ACHN (cell line): Measurements from ENCODE around the gene SLIT1.

Experiments
- DNase-seq: peaks from one replicate; pipeline ENCODE4 v3.0.0-alpha.2; 2015
- in situ Hi-C: cut with HindIII; loops from 2 replicates; pipeline ENCODE4 v1.10.0; 2017; ENCODE audit warnings: low sequenced_read_pairs, low pct_ligation_motif_present, low pct_unique_long_range_greater_than_20kb

The SLIT1 gene

GRCh38 chr10:97078261-97078937 lies 107.4 kb downstream of the SLIT1 start:
- in situ Hi-C loops, result no loop called here
- no peak for DNase-seq

- DNase-seq, result no peak
- in situ Hi-C loops, result no loop called here
Observed at GRCh38 chr10:97076781-97077180, 109.0 kb downstream of the SLIT1 start.

- DNase-seq, result no peak
- in situ Hi-C loops, result no loop called here
Observed at GRCh38 chr10:97075961-97076525, 109.7 kb downstream of the SLIT1 start.

DNA sequence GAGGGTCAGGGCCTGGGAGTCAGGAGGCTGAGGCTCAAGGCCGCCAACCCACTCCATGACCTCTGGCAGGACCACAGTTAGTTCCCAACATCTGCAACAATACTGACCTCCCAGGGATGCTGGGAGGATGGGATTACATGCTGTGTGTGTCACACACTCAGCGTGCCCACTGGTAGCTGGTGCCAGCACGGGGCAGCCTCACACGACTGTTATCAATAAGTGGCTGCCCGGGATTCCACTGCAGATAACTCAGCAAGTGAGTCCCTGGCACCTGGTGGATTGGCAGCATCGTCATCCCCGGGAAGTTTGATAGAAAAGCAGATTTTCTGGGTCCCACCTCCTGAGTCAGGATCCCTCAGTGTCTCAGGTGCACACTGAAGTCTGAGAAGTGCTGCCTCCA lies 110.3 kb downstream of the SLIT1 start:
- DNase-seq, result no peak
- in situ Hi-C loops, result no loop called here

DNA sequence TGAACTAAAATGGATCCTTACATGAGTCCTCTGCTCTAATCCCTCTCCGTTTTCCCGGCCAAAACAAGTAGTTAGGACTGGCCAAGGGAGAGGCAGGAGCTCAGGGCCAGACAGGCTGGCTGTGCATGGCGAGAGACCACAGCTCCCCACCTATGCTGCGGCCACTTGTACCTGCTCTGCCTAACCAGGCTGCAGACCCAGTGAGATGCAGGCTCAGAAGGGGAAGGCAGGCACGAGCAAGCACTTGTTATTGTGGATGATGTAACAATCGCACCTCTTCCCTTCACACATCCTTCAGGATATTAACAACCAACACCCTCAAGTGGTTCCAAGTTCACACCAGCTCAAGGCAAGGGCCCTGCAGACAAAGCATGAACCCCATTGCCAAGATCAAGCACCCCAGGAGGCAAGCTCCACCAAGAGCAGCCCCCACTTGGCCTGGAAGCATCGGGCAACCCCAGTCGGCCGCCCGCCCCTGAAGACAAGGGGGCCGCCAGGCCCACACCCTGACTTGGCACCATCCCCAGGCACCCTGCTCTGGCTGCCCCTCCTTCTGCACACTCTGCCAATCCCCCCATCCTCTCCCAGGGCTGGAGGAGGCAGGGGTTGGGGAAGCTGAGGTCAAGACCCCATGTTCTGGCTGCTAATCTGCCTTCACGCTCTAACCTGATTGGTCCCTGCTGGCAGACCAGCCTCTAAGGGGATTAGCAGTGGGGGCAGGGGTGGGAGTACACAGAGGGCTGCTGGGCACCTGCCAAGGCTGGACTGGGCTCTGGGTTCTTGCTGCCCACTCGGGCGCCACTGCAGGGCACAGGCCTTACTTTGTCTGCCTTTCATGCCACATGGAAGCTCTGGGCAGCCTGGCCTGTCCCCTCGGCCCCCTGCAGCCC lies 111.3 kb downstream of the SLIT1 start:
- in situ Hi-C loops, result no loop called here
- DNase-seq, result no peak

- in situ Hi-C loops, result no loop called here
Observed at GRCh38 chr10:97072851-97073665, 112.7 kb downstream of the SLIT1 start.

GRCh38 chr10:97071496-97071895 lies 114.3 kb downstream of the SLIT1 start:
- in situ Hi-C loops, result no loop called here
- no peak for DNase-seq

More at GRCh38 chr10:97072851-97073665, 112.7 kb downstream of the SLIT1 start:
- peak; percentile 74 for DNase-seq

GRCh38 chr10:97069576-97070362 lies 116.0 kb downstream of the SLIT1 start:
- DNase-seq, result no peak
- in situ Hi-C loops, result no loop called here

DNA sequence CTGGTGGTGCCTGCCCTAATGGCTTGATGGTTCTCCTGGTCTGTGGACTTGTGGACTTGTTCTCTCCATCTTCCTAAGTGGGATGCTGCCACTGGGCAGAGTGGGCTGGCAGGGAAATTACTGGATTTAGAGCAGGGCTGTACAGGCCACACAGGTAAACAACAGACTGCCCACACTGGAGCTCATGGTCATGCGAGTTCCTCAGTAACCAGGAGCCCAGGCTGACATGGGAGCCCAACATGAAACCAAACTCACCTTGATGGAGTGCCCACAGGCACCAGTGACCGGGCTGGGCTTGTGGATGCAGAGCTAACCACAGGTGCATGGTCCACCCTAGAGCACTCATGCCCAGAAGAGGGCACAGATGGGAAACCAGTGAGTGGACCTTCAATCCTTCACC lies 116.7 kb downstream of the SLIT1 start:
- no peak for DNase-seq
- in situ Hi-C loops, result no loop called here

DNA sequence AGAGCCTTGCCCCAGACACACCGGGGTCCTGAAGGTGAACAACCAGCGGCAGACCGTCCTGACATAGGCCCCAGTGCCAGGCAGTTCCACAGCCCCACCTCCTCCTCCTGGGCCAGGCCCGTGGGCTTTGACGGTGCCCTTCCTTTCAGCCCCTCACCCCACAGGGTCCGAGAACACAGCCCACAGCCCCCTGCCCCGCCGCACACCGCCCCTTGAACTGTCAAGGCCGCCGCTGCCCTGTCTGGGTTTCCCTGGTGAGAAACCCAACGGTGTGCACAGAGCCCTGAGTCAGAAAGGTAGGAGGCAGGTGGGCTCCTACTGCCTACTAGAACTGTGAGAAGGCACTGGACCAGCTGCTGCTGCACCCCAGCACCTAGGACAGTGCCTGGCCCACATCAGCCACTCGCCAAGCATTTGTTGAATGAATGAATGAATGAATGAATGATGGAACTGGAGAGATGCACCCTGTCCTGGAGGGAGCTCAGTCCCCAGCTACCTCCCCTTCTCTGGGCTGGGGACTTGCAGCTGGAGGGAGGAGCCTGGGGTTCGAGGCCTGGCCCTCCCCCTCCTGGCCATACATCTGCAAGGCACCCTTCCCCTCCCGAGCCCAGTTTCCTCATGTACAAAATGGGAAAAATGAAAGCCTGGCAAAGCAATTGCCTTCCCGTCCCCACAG lies 117.9 kb downstream of the SLIT1 start:
- DNase-seq, result no peak
- in situ Hi-C loops, result no loop called here

DNA sequence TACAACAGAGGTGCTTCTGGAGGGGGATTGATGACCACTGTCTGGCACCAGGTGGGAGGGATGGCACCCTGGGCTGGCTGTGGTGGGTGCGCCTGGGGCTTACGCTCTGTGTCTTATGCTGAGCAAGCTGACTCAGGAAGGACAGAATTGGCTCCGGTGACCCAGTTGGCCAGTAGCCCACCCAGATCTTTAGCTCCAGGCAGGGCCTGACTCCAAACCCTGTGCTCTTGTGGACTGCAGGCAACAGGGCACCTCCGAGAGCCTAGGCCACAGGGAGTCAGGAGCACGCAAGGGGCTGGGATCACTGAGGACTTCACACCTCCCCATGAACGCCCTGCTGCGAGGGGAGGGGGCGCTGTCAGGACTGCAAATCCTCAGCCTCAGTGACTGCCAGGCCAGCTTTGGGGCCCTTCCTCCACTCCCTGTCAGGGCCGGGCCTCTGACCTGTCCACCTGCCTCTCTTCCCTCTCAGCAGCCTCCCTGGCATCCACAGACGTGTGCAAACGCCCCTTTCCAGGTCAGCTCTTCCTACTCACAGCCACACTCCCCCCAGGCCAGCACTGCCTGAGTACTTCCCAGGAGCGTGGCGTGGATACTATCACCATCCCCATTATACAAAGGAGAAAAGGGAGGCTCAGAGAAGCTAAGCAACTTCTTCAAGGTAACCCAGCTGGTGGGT lies 118.7 kb downstream of the SLIT1 start:
- in situ Hi-C loops, result no loop called here
- DNase-seq, result no peak

DNA sequence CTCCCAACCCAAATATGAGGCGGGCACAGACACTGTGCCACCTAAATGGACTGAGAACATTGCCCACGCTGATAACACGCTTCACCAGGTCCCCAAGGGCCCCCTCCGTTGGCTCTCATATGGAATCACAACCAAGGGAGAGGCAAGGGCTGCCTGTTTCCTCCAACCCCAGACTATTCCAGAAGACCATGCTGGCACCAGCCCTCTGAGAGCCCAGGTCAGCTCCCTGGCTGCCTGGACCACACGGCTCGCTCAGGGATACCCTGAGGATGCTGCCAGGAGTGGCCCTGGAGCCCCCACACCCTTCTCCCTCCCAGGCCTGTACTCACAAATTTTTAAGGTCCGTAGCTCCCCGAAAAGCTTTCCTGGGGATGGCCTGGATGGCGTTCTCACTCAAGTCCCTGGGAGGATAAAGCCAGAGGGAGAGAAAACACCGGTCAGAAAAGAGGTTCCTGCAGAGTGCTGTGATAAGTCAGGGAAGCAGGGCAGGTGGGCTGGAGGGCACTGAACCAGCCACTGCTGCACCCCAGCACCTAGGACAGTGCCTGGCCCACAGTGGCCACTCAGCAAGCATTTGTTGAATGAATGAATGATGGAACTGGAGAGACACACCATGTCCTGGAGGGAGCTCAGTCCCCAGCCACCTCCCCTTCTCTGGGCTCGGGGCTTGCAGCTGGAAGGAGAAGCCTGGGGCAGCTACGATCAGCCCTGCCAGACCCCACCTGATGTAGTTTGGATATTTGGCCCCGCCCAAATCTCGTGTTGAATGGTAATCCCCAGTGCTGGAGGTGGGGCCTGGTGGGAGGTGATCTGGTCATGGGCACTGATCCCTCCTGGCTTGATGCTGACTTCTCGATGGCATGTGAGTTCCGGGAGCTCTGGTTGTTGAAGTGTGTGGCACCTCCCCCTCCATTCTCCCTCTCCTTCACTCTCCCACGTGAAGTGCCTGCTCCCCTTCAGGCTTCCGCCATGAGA lies 119.8 kb downstream of the SLIT1 start:
- no peak for DNase-seq
- in situ Hi-C loops, result no loop called here

DNA sequence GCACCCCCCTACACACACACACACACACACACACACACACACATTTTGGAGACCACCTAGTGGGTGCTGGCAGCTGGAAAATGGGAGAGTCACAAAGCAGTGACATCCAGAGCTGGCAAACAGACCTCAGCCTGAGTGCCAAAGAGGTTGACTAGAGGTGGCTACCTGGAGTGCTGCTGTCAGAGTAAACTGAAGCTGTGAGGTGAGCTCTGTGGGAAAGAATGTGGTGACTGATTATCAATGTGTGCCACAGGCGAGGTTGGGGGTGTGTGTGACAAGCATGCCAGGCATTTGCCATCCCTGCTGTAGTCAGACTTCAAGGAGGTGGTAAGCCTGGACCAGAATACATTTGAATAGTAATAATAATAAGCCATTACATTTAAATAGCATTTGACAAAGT lies 120.6 kb downstream of the SLIT1 start:
- in situ Hi-C loops, result no loop called here
- no peak for DNase-seq

- no peak for DNase-seq
- in situ Hi-C loops, result no loop called here
Observed at GRCh38 chr10:97063983-97064837, 121.5 kb downstream of the SLIT1 start.

DNA sequence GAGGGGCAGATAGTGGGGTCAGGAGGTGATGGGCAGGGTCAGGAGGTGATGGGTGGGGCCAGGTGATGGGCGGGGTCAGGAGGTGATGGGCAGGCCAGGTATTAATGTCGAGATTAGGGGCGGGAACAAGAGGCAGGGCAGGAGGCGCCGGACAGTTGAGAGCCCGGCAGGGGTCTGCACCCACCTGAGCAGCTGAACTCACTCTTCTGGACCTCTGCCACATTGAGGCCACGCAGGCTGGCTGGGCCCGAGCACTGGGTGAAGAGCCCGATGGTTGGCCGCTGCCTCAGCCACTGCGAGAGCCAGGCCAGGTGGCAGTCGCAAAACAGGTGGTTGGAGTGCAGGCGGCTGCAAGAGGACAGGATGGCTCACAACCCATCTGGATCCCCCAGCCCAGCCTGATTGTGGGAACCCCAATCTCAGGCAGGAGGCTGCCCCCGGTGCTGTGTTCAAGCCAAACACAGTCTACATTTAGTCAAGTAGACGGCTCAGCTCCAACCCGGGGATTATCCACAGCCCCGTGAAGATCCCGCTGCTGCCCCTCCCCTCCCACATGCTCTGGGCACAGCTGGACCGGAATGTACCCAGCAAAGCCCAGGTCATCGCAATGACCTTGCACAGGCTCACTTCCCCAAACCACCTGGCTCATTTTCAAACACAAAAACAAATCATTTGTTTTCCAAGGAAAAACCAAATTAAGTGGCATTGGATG lies 122.3 kb downstream of the SLIT1 start:
- in situ Hi-C loops, result no loop called here
- no peak for DNase-seq
